ENCODE data around the gene LIPF. TPM values are rescaled to one million over a fixed set of nuclear protein-coding genes. Genes with fewer than 3 reads are reported as not detected.

LIPF gene
- total RNA-seq, 1 experiment from 2014 or later: not detected

DNA sequence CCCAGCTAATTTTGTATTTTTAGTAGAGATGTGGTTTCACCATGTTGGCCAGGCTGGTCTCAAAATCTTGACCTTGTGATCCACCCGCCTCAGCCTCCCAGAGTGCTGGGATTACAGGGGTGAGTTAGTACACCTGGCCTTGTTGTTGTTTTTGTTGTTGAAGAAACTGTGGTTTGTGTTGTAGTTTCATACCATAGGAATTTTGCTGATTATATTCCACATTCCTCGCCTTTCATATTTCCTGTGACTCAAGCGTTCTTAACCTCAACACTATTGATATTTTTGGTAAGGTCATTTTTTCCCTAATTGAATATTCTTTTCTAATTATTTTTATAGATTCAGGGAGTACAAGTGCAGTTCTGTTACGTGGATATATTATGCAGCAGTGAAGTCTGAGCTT is 16.7 kb downstream of the LIPF start:
- Histone ChIP-seq H4K20me1 (ENCODE audit: insufficient read depth) (no peaks in the 10 kb centered on the region), H3K36me3 (ENCODE audit: control insufficient read depth in 1 of 2, insufficient read depth in 2 of 2, low read length in 2 of 2) (no peaks in the 10 kb centered on the region), H3K79me2 (ENCODE audit: insufficient read depth, low read length) (no peaks in the 10 kb centered on the region), H3K27me3 (ENCODE audit: insufficient read depth, low read length) (no peaks in the 10 kb centered on the region), H3K4me1 (ENCODE audit: control insufficient read depth in 1 of 2, insufficient read depth in 2 of 2, low read length in 2 of 2) (peaks cover 0 to 9% of the 10 kb centered on the region in 2 experiments; a peak in 2 of 4 replicates), H3K9me3 (ENCODE audit: control insufficient read depth in 1 of 2, insufficient read depth in 1 of 2, low read depth in 1 of 2, low read length in 2 of 2) (no peaks in the 10 kb centered on the region), H3K27ac (ENCODE audit: low read depth, low read length) (no peak overlapping the region), H2AFZ (ENCODE audit: low read depth, low read length, poor library complexity, severe bottlenecking) (no peak overlapping the region), H3K9me2 (ENCODE audit: insufficient read depth) (no peaks in the 10 kb centered on the region), H3K4me2 (ENCODE audit: low read length) (peak overlapping the region; percentile 28; the same call in 1 of the 2 replicates), H3K4me3 (replicated peaks in 1 of 2; ENCODE audit: low read depth in 1 of 2, low read length in 2 of 2) (no peak overlapping the region), H3K9ac (ENCODE audit: low read length) (no peak overlapping the region)
- 0 out of 2 replicates have a peak, but pooled peaks have one; percentile 14 for TF ChIP-seq FOSL1 (IDR thresholded peaks at IDR 0.05; ENCODE audit: low read depth)
- TF ChIP-seq EGR1 (IDR thresholded peaks at IDR 0.05; ENCODE audit: low read depth): no peak
- no peak for TF ChIP-seq YY1 (IDR thresholded peaks at IDR 0.05; ENCODE audit: extremely low read depth, insufficient replicate concordance, low read depth, low read length)
- no peak for TF ChIP-seq ZNF274 (IDR thresholded peaks at IDR 0.05; ENCODE audit: low read depth, low read length)
- no peak for TF ChIP-seq JUND (IDR thresholded peaks at IDR 0.05)
- TF ChIP-seq SP1 (IDR thresholded peaks at IDR 0.05; ENCODE audit: low read depth): no peak
- no TSS peak for BruUV-seq (replicated peaks)
- ATAC-seq (peak; percentile 54; the same call in 1 of the 2 replicates), DNase-seq (ENCODE audit: low read depth, low spot score) (no peak)
- intact Hi-C loops (cut with micrococcal nuclease): no loop called here
- POLR2A ChIA-PET: no interaction called here
- RAD21 ChIA-PET (ENCODE audit: low non-redundant PET in 1 of 2, low total read pairs in 2 of 2, uncharacterized antibody in 2 of 2, unreplicated experiment in 2 of 2): no interaction called here
- CTCF ChIA-PET: no interaction called here

DNA sequence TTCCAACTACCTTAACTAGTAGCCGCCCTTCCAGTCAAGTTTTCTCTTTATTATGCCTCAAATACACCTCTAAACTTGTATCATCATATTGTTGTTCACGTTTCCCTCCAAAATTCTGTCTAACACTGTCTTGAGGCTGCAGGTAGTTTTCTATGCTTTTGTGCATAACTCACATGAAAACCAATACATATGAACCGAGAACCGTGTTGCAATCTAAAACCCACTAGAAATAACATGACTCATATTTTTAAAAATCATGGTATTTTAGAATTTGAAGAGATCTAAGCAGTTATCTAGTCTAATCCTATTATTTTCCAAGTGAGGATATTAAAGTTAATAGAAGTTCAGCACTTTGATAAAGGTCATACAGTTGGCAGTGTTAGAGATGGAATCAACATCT is 18.2 kb downstream of the LIPF start:
- DNase-seq (ENCODE audit: low read depth, low spot score) (no peak), ATAC-seq (no peak)
- ChIA-PET CTCF (no interaction called here), RAD21 (ENCODE audit: low non-redundant PET in 1 of 2, low total read pairs in 2 of 2, uncharacterized antibody in 2 of 2, unreplicated experiment in 2 of 2) (no interaction called here), POLR2A (no interaction called here)
- no peaks in the 10 kb centered on the region for H3K9me3 ChIP-seq (ENCODE audit: control insufficient read depth in 1 of 2, insufficient read depth in 1 of 2, low read depth in 1 of 2, low read length in 2 of 2)
- no peaks in the 10 kb centered on the region for H3K27me3 ChIP-seq (ENCODE audit: insufficient read depth, low read length)
- no peaks in the 10 kb centered on the region for H3K79me2 ChIP-seq (ENCODE audit: insufficient read depth, low read length)
- H3K27ac ChIP-seq (ENCODE audit: low read depth, low read length): no peak overlapping the region
- H3K36me3 ChIP-seq (ENCODE audit: control insufficient read depth in 1 of 2, insufficient read depth in 2 of 2, low read length in 2 of 2): no peaks in the 10 kb centered on the region
- intact Hi-C loops (cut with micrococcal nuclease): no loop called here
- H3K9ac ChIP-seq (ENCODE audit: low read length): no peak overlapping the region
- no TSS peak for BruUV-seq (replicated peaks)
- H2AFZ ChIP-seq (ENCODE audit: low read depth, low read length, poor library complexity, severe bottlenecking): no peak overlapping the region
- H3K4me1 ChIP-seq (ENCODE audit: control insufficient read depth in 1 of 2, insufficient read depth in 2 of 2, low read length in 2 of 2): peaks cover 0 to 9% of the 10 kb centered on the region in 2 experiments; a peak in 2 of 4 replicates
- no peaks in the 10 kb centered on the region for H4K20me1 ChIP-seq (ENCODE audit: insufficient read depth)
- no peaks in the 10 kb centered on the region for H3K9me2 ChIP-seq (ENCODE audit: insufficient read depth)
- H3K4me2 ChIP-seq (ENCODE audit: low read length): no peak overlapping the region
- no peak overlapping the region for H3K4me3 ChIP-seq (replicated peaks in 1 of 2; ENCODE audit: low read depth in 1 of 2, low read length in 2 of 2)
- TF ChIP-seq, protein P1, sequence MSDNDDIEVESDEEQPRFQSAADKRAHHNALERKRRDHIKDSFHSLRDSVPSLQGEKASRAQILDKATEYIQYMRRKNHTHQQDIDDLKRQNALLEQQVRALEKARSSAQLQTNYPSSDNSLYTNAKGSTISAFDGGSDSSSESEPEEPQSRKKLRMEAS (IDR thresholded peaks at IDR 0.05): no peak
- TF ChIP-seq POLR2A (IDR thresholded peaks at IDR 0.05; ENCODE audit: borderline replicate concordance, extremely low read depth, insufficient read depth, insufficient read length) (no peak), JUND (IDR thresholded peaks at IDR 0.05) (no peak), ZFX (IDR thresholded peaks at IDR 0.05) (no peak), TCF7L2 (IDR thresholded peaks at IDR 0.05; ENCODE audit: borderline replicate concordance, extremely low read depth, insufficient read depth, insufficient read length) (no peak), EGR1 (IDR thresholded peaks at IDR 0.05; ENCODE audit: low read depth) (no peak), FOSL1 (IDR thresholded peaks at IDR 0.05; ENCODE audit: low read depth) (no peak), SP1 (IDR thresholded peaks at IDR 0.05; ENCODE audit: low read depth) (no peak), CEBPB (IDR thresholded peaks at IDR 0.05; ENCODE audit: low read depth) (no peak), SRF (IDR thresholded peaks at IDR 0.05; ENCODE audit: low read depth) (no peak), ZBTB33 (IDR thresholded peaks at IDR 0.05; ENCODE audit: extremely low read depth, insufficient replicate concordance, low read length) (no peak), RAD21 (IDR thresholded peaks at IDR 0.05; ENCODE audit: low read depth) (no peak), EZH2phosphoT487 (IDR thresholded peaks at IDR 0.05; ENCODE audit: borderline replicate concordance) (no peak), YY1 (IDR thresholded peaks at IDR 0.05; ENCODE audit: extremely low read depth, insufficient replicate concordance, low read depth, low read length) (no peak), ZNF274 (IDR thresholded peaks at IDR 0.05; ENCODE audit: low read depth, low read length) (no peak)
- TF ChIP-seq, protein P2, sequence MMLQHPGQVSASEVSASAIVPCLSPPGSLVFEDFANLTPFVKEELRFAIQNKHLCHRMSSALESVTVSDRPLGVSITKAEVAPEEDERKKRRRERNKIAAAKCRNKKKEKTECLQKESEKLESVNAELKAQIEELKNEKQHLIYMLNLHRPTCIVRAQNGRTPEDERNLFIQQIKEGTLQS (IDR thresholded peaks at IDR 0.05): no peak
- TF ChIP-seq, protein P3, sequence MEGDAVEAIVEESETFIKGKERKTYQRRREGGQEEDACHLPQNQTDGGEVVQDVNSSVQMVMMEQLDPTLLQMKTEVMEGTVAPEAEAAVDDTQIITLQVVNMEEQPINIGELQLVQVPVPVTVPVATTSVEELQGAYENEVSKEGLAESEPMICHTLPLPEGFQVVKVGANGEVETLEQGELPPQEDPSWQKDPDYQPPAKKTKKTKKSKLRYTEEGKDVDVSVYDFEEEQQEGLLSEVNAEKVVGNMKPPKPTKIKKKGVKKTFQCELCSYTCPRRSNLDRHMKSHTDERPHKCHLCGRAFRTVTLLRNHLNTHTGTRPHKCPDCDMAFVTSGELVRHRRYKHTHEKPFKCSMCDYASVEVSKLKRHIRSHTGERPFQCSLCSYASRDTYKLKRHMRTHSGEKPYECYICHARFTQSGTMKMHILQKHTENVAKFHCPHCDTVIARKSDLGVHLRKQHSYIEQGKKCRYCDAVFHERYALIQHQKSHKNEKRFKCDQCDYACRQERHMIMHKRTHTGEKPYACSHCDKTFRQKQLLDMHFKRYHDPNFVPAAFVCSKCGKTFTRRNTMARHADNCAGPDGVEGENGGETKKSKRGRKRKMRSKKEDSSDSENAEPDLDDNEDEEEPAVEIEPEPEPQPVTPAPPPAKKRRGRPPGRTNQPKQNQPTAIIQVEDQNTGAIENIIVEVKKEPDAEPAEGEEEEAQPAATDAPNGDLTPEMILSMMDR (IDR thresholded peaks at IDR 0.05 in 2 of 3, conservative IDR thresholded peaks at IDR 0.05 in 1 of 3; ENCODE audit: borderline replicate concordance in 1 of 3, insufficient read depth in 1 of 3, low read depth in 2 of 3, low read length in 2 of 3): no peak

Measured in HCT116 (cell line).